ENCODE results near the gene PSMD3.

The PSMD3 gene

DNA sequence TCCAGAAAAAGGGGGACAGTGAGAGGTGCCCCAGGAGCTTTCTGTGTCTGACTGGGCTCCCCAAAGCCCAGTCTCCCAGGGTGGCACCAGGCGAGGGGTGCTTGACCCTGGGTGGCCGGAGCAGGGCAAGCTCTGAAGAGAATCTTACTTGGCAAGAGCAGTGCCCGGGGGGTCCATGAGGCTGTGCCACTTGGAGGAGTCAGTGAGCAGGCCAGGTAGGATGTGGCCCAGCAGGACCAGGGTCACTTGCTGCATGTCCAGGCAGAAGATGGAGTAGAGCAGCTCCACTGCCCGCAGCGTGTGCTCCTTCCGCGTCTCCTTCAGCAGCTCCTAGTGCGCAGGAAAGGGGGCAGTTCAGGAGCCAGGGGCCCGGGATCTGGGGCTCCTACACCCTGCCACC, 41.9 kb downstream of the PSMD3 start:
- CTCF ChIA-PET = interaction anchor here (0.9 to 2.8 kb wide), 12 partner anchors 9 to 169 kb away, joined by 3 to 26 read pairs (median 10); partner anchors contain the start of genes MED24 and THRA
- no peak overlapping the region for H3K4me3 ChIP-seq (ENCODE audit: low read depth, low read length)
- no peak for DNase-seq (ENCODE audit: low read depth, low spot score)
- POLR2A ChIA-PET = no interaction called here
- TF ChIP-seq, protein P1, sequence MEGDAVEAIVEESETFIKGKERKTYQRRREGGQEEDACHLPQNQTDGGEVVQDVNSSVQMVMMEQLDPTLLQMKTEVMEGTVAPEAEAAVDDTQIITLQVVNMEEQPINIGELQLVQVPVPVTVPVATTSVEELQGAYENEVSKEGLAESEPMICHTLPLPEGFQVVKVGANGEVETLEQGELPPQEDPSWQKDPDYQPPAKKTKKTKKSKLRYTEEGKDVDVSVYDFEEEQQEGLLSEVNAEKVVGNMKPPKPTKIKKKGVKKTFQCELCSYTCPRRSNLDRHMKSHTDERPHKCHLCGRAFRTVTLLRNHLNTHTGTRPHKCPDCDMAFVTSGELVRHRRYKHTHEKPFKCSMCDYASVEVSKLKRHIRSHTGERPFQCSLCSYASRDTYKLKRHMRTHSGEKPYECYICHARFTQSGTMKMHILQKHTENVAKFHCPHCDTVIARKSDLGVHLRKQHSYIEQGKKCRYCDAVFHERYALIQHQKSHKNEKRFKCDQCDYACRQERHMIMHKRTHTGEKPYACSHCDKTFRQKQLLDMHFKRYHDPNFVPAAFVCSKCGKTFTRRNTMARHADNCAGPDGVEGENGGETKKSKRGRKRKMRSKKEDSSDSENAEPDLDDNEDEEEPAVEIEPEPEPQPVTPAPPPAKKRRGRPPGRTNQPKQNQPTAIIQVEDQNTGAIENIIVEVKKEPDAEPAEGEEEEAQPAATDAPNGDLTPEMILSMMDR (IDR thresholded peaks at IDR 0.05; ENCODE audit: insufficient read depth, low read length, missing control alignments) = no peak

DNA sequence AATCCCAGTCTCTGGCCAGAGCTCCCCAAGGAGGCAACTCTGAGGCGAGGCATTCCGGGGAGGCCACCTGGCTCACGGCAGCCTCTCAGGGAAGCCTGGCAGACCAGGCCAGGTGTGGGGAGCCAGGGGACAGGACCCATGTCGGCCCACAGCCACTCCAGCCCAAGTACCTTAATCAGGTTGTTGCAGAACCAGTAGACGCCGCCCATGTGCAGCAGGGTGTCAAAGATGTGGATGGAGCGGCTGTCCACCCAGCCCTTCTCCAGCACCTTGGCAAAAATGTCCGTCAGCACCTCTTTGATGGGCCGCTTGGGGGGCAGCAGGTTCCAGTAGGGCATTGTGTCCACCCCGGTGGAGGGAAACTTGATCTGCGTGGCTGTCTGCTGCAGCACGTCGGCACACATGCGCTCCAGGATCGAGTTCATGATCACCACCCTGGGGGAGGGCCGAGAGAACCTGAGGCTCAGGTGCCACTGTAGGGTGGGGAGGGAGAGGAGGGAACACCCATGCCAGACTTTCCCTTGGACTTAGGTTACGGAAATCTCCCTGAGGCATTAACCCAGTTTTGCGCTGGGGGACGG, 42.4 kb downstream of the PSMD3 start:
- CTCF ChIA-PET = interaction anchor here (0.9 to 17.3 kb wide), 10 partner anchors 10 to 169 kb away, joined by 3 to 325 read pairs (median 11); partner anchors contain the start of genes CSF3 and MED24
- POLR2A ChIA-PET = no interaction called here

DNA sequence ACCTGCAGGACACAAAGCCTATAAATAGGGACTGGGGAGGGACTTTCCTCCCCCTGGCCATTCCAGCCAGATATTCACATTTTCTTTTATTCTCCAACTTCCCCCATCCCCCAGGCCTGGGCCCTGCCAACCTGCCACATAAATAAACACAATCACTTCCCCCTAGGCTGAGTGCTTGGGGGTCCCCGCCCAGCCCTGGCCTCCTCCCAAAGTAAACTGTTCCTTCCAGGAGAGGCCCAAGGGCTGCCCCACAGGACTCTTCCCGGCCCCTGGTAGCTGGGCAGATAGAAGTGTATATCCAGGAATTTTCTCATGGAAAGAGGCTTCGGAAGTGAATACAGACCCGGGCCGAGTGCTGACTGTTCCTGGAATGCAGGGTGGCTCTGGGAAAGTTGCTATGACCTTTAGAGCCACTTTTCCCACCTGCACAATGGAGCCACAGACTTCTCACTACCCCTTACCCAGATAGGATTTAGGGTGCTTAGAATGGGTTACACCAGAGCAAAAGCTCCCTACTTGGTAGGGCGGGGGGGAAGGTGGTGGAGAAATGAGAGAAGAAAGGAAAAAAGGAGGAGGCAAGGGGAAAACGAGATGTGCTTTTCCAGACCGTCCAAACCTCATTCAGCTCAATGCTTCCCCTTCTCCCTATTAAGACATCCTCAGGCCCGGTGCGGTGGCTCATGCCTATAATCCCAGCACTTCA, 43.1 kb downstream of the PSMD3 start:
- ChIA-PET CTCF (interaction anchor here (0.9 to 17.3 kb wide), 6 partner anchors 11 to 61 kb away, joined by 3 to 325 read pairs (median 44); partner anchors contain the start of genes CSF3 and MED24), POLR2A (no interaction called here)
- H3K4me3 ChIP-seq (ENCODE audit: low read depth, low read length) = no peak overlapping the region
- no peak for DNase-seq (ENCODE audit: low read depth, low spot score)
- TF ChIP-seq, protein P1 (IDR thresholded peaks at IDR 0.05; ENCODE audit: insufficient read depth, low read length, missing control alignments) = no peak

More for the DNA sequence above, 42.4 kb downstream of the PSMD3 start:
- no peak overlapping the region for H3K4me3 ChIP-seq (ENCODE audit: low read depth, low read length)
- TF ChIP-seq, protein P1 (IDR thresholded peaks at IDR 0.05; ENCODE audit: insufficient read depth, low read length, missing control alignments) = no peak
- no peak for DNase-seq (ENCODE audit: low read depth, low spot score)

DNA sequence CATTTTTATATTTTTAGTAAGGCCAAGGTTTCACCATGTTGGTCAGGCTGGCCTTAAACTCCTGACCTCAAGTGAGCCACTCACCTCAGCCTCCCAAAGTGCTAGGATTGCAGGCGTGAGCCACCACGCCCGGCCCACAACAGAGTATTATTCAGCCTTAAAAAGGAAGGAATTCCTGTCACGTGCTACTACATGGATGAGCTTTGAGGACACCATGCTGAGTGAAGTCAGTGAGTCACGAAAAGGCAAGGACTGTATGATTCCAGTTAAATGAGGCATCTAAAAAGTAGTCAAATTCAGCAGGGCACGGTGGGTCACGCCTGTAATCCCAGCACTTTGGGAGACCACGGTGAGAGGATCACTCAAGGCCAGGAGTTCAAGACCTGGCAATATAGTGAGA, 44.3 kb downstream of the PSMD3 start:
- ChIA-PET CTCF (interaction anchor here (1.4 to 17.3 kb wide), 10 partner anchors 12 to 152 kb away, joined by 3 to 325 read pairs (median 24); partner anchors contain the start of genes CSF3, MED24 and THRA), POLR2A (no interaction called here)
- TF ChIP-seq, protein P1 (IDR thresholded peaks at IDR 0.05; ENCODE audit: insufficient read depth, low read length, missing control alignments) = no peak
- no peak for DNase-seq (ENCODE audit: low read depth, low spot score)
- H3K4me3 ChIP-seq (ENCODE audit: low read depth, low read length) = no peak overlapping the region

DNA sequence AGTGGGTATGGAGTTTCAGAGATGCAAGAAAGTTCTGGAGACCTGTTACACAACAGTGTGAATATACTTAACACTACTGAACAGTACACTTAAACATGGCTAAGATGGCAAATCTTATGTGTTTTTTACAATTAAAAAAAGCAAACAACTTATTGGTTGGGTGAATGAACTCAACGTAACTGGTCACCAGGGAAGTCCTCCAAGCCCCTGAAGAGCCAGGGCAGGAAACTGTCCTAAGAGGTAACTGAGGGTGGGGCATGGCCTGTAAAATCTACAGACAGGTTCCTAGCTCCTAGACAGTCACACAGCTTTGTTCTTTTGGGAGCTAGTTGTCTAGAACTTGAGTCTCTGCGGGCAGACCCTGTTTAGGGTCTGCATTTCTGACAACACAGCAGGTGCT, 45.0 kb downstream of the PSMD3 start:
- H3K4me3 ChIP-seq (ENCODE audit: low read depth, low read length) = no peak overlapping the region
- CTCF ChIA-PET = interaction anchor here (0.8 to 17.3 kb wide), 23 partner anchors 11 to 204 kb away, joined by 3 to 325 read pairs (median 15); partner anchors contain the start of genes CSF3, MED24, PSMD3 and RAPGEFL1
- no peak for DNase-seq (ENCODE audit: low read depth, low spot score)
- POLR2A ChIA-PET = no interaction called here
- TF ChIP-seq, protein P1 (IDR thresholded peaks at IDR 0.05; ENCODE audit: insufficient read depth, low read length, missing control alignments) = no peak
